Activated T-cell treated with anti-CD3 and anti-CD28 coated beads, Interleukin-2, amount 50 U/mL, for 1 hour (primary cell): ENCODE measurements around the gene DUSP22.
"Not testable (repeated sequence)": the region's sequence is repeated elsewhere in the genome, so short reads cannot be mapped to it uniquely, and the experiment has no call there.

Source experiments
- DNase-seq: peaks from one replicate; pipeline ENCODE4 v3.0.0-alpha.2; 2020

The DUSP22 gene

DNA sequence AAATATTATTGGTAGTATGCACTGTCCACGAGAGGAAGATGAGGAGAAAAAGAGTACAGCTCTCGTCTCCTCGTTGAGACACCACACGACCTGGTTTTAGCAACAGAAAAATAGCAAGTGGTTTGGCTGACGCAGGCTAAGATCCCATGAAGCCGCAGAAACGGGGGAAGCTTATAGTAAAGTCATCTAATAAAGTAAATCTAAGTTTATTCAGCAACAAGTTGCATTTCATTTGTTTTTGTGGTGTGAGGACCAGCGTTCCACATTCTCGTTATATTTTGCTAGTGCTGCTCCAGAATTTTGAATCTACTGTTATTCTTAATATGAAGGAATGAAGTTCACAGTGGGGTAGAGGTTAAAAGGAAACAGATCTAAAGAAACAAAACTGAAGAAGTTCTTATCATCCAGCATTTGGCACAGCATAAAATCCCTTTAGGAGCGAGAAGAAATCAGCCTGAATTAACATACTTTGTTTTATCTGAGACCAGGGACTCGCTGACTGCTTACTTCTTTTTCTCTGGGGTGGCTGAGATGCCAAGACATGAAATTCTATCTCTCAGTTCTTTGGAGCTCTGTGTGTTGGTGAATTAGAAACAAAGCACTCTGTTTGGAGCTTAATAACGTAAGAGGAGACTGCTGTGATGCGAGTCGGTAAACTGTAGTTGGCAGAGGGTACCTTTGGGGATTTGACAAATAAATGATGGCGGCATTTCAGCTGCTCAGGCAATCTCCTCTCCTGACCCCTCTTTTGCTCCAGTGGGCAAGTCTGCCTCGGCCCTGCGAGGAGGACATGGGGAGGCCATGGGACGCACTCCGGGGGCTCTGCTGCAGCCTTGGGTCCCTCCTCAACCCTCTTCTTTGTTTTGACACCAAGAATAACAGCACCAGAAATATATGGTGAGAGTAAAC, 74.4 kb downstream of the DUSP22 start:
- DNase-seq, result no peak

DNA sequence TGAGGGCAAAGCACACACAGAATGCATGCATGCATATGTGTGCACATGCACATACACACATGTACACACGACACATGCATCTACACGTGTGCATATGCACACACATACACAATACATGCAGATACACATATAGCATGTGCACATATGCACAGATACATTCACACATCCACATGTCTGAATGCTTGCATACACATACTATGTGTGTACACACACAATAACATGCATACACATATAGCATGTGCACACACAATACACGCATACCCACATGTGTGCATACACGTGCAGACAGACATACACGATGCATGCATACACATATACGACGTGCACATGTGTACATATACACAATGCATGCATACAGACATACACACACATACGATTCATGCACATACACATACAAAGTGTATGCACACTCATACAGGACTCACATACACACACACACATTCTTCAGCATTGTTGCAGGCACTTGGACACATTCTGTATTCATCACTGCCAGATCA, 75.1 kb downstream of the DUSP22 start:
- DNase-seq, result no peak

DNA sequence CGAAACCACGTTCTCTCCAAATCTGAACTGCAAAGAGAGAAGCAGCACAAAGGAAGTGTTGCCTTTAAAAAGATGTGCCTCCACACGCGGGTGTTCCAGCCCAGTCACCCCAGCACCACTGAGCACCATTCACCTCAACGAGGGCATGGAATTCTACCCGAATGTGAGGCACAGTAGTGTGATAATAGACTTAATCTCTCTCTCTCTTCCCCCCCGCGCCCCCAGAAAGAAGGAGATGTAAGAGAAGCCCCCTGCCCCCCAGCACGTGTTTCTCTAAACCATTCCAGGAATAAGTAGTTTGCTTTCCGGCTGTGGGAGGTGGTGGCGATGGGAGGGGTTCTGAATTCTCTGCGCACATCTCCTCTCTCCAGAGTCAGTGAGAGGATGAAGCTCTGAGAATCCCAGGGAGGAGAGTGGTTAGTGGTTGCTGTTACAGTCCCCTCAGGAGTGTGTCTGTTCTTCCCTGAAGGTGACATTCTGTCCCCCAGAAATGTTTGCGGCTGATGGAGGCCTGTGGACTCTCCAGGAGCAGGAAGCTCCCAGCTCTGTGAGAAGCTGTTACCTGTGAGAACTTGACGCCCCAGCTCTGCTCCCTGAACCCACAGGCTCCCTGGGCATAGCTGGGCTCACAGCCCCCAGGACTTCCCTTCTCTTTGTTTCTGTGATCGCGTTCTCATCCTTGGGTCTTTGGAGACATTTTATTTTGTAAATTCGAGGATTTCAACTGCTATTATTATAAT, 75.8 kb downstream of the DUSP22 start:
- DNase-seq, result no peak

DNA sequence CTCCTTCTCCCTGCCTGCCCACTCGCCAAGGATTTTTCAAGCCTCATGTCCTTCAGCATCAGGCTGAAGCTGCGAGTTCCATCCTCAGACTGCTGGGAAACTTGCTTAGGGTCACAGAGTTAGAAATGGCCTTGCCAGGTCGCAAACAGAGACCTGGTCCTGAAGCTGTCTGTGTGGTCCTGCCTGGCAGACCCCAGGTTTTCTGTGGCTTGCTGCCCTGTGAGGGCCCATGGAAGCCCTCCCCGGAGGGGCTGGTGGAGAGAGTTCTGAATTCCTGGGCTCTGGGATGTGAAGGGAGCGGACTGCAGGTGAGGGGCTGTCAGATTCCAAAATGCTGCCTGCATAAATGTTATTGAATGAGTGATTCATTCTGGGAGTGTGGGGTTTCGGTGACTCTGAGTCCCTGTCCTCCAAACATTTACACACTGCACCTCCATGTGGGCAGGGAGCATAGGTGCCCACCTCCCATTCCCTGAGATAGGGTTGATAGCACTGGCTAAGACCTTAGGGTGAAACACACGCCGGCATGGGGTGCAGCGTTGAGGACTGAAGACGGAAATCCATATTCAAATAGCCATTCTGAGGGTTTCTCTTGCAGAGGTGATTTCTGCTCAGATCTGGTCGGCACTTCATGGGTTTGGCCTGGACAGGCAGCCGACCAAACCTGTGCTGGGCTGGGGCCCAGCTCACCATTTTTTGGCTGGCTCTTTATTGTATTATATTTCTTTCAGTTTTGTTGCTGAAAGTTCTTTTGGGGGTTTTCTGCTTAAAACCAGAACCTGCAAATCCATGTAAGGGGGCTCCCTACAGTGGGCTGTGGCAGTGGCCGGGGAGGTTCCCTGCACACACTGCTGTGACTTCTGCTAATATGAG, 77.5 kb downstream of the DUSP22 start:
- no peak for DNase-seq

DNA sequence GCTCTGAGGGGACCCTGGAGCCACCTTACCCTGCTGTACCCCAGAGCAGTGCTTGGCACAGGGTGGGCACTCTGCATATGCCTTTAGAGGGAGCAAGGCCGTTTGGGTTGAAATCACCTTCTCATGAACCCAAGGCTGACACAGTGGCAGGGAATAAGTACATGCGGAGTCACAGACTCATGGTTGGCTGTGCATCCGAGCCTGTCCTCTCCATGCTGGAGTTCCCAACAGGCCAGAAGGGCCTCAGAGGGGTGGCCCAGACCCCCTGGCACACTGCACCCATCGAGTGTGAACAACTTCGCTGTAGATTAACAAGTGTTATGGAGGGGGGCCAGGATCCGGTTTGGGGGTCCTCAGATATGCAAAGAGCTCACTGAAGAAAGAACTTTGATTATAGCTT, 78.3 kb downstream of the DUSP22 start:
- no peak for DNase-seq

DNA sequence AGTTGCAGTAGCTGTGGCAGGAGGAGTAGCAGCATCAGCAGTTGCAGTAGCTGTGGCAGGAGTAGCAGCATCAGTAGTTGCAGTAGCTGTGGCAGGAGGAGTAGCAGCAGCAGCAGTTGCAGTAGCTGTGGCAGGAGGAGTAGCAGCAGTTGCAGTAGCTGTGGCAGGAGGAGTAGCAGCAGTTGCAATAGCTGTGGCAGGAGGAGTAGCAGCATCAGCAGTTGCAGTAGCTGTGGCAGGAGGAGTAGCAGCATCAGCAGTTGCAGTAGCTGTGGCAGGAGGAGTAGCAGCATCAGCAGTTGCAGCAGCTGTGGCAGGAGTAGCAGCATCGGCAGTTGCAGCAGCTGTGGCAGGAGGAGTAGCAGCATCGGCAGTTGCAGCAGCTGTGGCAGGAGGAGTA, 79.6 kb downstream of the DUSP22 start:
- not testable (repeated sequence) for DNase-seq

DNA sequence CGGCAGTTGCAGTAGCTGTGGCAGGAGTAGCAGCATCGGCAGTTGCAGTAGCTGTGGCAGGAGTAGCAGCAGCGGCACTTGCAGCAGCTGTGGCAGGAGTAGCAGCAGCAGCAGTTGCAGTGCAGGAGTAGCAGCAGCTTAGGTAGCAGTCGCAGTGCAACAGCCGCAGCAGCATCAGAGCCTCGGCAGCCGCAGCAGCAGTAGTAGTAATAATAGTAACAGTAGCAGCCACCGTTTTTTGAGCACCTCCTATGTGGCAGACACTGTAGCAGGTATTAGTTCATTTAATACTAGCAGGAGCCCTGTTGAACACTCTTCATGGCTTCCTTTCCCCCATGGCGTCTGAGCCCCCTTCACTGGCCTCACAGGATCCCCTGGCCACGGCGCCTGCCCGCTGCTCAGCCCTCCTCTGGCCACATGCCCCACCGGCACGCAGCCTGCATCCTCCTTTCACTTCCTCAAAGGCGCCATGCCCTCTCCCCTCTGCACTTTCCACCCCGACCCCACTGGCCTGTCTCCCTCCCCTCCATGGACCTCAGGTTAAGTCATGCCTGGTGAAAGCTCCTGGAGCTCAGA, 80.1 kb downstream of the DUSP22 start:
- DNase-seq, result no peak

DNA sequence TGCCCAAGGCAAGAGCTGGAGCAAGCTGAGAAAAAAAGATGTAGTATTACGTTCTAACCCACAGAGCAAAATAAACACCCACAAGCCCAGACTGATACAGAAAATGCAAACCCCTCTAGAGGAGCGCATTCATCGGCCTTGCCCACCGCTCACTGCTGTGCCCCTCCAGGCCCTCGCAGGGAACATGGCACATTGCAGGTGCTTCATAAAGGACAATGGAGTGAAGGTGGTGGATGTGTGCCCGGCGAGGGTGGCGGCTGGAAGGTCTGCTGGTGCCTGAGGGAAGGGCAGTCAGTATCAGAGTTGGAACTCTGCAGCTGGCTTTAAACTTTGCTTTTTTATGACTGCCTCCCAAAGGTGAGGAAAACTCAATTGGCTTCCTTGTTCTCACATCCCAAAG, 80.7 kb downstream of the DUSP22 start:
- no peak for DNase-seq

DNA sequence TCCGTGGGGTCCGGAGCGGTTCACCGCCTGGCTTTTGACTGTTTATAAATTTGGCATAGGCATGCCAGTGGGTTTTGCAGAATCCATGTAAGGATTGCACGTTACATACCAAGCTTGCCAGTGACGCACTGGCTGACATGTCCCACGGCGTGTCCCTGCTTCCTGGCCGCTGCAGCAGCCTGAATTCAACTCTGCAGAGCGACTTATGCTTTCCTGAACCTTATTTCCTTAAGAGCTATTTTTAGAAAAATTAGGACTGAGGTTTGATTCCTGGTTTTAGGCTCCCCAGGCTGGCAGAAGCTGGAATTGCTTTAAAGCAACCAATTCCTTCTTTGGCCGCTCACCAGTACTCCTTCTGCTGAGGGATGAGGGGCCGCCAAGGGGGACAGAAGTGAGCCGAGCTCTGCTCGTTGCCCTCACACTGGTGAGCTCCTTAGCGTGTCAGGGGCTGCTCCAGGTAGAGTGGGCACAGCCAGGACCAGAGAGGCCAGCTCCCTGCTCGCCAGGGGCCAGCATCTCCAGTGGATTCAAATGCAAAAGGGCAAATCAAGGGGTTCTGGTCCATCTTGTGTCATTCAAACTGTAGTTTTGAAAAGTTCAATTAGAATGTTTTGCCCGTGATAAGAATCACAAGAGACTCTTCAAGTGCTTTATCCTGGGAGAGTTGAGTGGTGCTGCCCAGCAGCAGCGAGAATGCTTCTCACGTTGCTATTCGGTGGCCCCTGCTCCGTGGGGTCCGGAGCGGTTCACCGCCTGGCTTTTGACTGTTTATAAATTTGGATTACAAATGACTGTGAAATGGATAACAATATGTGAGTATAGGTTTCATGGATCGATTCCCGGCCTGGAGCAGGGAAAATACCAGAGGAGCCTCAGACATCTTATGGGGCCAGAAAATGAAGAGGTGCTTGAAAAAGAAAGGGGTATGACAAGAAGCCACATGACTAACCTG, 81.8 kb downstream of the DUSP22 start:
- no peak for DNase-seq

DNA sequence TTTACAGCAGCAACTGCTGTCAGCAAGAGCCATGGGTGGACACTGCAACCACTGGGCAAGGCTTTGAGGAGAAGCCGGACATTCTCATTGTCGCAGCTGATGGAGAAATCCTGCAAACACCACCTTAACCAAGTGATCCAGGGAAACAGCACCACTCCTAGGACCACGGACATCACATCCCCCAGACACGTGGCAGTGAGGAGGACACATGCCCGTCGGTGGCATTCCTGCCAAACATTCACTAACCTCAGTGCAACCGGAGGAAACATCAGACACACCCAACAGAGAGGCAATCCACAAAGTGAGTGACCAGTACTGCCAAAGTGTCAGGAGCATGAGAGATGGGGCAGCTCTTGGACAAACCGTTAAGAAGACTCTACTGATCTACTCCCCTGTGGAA, 82.7 kb downstream of the DUSP22 start:
- no peak for DNase-seq

DNA sequence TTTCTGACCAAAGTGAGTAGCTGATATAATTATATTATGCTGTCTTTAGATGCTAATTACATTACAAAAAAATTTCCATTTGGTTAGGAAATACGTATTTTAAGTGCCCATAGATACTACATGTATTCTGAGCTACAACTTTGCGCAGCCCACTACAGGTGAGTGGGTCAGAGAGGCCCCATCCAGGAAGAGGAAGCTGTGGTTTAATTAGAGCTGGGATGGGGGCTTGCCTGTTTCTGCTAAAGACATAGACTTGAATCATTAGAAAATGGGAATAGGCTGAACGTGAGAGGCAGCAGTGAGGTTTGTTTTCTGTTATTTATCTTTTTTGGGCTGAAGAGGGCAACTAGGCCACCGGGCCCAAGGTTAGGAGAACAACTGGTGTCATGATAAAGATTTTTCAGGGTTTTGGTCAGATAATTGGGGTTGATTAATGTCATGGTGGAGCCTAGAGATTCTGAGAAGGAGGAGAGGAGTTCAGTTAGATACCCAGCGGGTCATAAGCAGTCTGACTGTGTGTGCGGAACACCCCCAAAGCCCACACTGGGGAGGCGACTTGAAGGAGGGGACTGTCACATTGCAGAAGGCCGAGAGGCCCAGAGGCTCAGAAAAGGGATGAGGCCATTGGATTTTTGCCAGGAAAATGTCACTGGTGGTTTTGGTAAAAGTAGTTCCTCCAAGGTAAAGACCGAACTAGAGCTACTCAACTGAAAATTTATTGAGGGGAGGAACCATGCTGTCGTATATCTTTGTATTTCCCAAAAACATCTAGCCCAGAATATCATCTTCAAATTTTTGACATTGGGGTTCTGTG, 84.7 kb downstream of the DUSP22 start:
- no peak for DNase-seq

DNA sequence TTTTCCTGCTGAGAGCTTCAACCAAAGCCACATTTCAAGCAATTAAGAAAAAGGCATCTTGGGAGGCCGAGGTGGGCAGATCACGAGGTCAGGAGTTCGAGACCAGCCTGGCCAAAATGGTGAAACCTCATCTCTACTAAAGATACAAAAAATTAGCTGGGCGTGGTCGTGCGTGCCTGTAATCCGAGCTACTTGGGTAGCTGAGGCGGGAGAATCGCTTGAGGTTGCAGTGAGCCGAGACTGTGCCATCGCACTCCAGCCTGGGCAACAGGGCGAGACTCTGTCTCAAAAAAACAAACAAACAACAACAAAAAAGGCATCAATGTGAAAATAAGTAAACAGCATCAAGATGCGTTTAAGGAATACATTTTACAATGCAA, 85.3 kb downstream of the DUSP22 start:
- not testable (repeated sequence) for DNase-seq

DNA sequence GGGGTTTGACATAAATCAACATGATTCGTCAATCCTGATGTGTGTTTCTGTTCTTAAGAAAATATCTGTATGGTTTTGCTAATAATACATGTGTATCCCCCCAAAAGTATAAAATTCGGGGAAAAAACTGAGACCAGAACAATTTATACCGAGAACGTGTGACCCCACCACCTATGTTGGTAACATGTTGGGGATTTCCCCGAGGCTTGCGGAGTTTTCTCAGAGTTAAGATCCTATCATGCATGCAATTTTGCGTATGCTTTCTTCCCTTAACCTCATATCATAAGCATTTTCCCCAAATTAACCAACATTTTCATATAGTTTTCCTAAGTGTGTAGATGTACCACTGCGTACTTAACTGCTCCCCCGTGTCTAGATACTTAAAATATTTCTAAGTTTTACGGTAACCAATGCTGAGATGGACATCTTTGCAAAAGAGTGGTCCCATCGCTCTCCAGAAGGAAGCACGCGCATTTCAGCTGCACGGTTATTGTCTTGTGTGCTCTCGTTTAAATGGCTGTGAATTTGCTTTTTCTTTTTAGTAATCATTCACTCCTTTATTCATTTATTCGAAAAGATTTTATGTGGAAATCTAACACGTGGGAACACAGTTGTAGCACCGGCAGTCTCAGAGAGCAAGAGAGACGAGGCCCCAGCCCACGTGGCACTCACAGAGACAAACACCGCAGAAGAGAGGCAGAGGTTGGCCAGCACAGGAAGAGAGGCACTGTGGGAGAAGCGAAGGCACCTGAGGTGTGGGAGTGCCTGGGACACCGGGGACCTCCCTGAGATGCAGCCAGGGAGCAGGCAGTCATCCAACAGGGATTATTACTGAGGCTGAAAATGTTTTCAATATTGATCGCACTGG, 86.0 kb downstream of the DUSP22 start:
- DNase-seq, result no peak

DNA sequence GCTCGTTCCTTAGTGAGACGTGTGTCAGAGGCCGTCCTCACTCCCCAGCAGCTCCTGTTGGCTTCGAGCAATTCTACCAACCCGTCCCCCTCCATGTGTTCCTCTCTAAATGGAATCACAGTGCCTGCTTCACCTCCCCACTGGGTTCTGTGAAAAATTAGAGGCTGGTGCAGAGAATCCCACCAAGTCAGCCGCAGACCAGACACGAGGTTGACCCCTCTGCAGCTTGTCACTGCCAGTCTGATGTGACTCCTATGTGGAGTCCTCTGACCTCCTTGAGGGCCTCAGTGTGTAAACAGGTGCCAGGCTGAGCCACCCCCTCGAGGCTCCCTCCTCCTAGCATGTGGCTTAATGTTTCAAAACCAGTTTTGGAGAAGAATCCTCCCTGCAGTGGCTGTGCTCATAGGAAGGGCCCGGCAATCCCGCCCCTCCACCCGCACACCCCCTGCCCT, 86.7 kb downstream of the DUSP22 start:
- DNase-seq, result no peak

DNA sequence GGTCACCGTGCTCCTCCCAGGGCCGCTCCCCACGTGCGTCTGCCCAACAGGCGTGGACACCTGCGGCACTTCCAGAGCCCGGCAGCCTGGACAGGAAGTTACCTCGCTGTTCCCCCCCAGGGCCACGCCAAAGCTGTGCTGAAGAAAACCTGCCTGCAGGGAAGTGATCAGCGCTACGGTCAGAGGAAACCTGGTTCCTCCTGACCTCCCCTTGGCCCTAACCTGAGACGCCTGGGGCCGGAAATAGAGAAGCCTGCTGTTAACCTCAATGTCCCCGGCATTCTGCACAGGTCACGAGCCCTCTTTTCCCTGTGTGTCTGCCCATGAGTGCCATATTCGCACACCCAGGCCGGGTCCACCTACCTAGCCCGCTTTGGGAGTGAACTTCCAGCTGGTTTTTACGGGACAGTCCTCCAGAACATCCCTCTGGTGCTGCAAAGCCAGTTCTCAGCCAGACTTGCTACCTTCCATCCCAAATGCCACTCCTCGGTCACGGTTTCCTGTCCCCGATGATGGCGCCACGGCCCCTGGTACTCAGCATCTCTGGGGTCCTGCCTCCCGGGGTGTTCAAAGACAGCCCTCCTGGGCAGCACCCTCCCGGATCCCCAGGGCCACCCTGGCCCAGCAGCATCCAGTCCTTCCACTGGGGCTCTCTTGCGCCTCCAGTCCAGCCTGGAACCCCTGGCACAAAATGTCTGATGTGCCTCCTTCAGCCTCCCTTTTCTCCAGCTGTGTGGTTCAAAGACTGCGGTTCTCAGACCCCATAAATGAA, 87.3 kb downstream of the DUSP22 start:
- no peak for DNase-seq

DNA sequence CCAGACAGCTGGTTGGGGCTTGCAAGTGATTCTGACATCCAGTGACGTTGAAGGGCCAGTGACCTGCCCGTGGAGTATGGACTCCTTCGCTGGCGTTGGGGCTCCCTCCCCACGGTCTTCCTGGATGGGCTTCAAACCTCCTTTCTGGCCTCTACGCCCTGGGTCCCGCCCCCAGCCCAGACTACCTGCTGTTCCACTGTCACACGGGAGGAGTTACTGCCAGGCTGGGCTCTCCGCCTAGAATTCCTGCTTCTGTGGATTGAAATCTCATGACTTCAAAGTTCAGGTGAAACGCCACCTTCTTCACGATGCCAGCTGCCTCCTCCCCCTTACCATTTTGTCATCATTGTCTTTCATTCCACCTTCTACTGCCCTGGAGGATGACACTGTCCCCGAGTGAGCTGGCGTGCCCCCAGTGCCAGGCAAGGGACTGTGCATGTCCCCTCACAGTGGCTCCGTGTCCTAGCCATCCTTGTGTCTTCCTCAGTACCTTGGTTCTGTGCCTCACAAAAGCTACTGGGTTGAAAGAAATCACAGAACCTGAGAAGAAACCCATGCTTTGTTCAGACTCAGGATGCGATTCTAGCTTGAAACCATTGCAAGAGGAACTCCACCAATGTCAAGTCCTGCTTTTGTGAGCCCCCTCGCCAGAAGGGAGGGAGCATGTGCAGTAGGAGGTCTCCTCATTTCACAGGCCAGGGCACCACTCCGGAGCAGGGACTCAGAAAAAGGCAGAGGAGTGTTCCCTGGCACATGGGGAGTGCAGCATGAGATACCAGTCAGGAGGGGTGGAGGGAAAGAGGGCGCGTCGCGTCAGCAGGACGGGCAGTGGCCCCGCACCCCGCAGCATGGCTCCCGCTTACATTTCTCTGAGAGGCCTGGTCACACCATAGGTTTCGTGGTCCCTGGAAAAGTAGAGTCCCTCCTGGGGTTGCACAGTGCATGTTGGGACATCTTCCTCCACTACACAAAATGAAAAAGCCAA, 88.2 kb downstream of the DUSP22 start:
- DNase-seq, result no peak

DNA sequence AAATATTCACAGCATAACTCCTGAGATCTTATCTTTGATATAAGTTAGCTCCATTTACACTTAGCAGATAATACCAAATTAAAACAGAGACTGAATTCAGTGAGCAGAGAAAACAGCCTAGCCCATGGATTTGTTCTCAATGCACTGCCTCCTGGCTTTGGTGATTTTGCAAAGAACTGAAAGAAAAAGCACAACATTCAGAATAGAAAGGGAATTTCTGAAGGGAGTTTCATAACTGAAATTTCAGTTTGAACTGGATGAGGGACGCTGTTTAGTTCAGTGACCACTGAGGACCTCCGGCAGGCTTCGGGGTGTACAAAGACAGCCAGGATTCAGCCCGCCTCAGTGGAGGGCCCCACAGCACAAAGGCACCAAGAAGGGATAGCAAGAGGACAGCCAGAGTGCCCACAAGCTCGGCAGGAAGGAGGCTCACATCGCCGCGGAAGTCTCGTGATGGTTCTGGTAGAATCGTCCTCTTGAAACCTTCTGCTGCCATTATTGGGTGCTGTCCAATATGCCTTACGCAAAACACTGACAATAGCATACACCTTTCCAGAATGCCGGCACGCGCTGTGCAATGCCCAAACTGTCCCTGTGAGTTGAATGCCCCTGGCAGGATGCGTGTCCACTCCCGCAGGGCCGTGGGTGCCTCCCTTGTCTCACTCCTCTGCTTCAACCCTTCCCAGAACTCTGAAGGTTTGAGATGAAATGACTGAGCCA, 89.6 kb downstream of the DUSP22 start:
- DNase-seq, result no peak
